CD4-positive, alpha-beta T cell treated with Interleukin-6 for 4 hours (primary cell): ENCODE data around the gene DNMT3L.
"Not testable (repeated sequence)": the region's sequence is repeated elsewhere in the genome, so short reads cannot be mapped to it uniquely, and the experiment has no call there.

Source experiments
- DNase-seq: peaks from one replicate; pipeline ENCODE4 v3.0.0-alpha.2; 2020; ENCODE audit warnings: mixed read lengths

Gene DNMT3L

DNA sequence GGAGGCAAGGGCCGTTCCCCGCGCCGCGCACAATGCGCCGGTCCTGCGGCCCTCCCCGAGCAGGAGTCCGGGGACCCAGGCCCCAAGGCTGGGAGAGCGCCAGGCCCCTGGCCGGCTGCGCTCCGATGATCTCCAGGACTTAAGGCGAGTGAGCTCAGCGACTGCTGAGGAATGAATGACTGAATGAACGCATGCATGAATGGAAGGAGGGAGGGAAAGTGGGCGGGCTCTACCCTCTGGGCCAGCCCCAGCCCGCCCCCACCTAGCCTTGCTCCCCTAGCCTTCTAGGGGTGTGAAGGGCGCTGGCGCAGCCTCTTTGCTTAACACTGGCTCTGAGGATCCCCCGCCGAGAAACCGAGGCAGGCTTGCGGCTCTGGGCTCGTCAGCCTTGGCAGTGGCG lies 20.4 kb downstream of the DNMT3L start:
- DNase-seq: not testable (repeated sequence)

GRCh38 chr21:44240842-44241241 lies 20.9 kb downstream of the DNMT3L start, which contains the start of gene ICOSLG:
Gene ICOSLG, minus strand, starts transcription at chr21:44240943. Its CDS starts 126 bp downstream, at chr21:44240817.
- not testable (repeated sequence) for DNase-seq

DNA sequence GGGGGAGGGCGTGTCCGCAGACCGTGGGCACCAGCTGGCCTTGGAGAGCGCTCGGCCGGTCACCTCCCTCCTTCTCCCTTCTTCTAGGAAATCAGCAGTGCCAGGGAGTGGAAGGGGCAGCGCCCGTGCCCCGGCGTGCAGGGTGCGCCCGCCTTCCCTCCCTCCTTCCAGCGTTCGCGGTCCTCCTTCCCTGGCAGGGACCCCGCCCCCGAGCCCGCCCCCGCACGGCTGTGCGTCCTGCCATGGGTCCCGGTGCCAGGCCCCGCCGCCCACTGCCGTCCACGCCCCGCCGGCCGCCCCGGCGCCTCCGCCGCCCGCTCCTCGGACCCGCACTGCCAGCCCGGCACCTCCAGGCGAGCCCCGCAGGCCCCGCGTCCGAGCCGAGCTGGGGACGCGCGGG lies 21.3 kb downstream of the DNMT3L start:
- not testable (repeated sequence) for DNase-seq

- DNase-seq: not testable (repeated sequence)
Measured at GRCh38 chr21:44229561-44229960, 32.1 kb downstream of the DNMT3L start.

- not testable (repeated sequence) for DNase-seq
Measured at GRCh38 chr21:44228109-44228508, 33.6 kb downstream of the DNMT3L start.

DNA sequence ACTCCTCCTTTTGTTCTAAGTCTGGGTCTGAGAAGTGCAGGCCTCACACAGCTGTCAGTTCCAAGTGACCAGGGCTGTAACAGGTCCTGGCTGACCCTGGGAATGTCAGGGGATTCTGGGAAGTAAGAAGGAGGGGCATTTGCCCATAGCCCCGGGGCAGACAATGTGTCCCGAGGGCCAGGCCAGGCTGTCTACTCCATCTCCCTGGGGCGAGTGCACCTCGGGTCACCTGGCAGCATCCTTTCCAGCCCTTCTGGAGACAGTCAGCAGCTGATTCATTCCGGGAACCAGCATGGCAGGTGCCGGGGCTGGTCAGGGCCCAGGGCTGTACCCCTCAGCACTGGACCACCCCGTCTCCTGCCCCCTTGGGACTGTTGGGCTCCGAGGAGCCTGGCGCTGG lies 34.1 kb downstream of the DNMT3L start:
- not testable (repeated sequence) for DNase-seq

GRCh38 chr21:44225605-44226004 lies 36.1 kb downstream of the DNMT3L start:
- not testable (repeated sequence) for DNase-seq

DNA sequence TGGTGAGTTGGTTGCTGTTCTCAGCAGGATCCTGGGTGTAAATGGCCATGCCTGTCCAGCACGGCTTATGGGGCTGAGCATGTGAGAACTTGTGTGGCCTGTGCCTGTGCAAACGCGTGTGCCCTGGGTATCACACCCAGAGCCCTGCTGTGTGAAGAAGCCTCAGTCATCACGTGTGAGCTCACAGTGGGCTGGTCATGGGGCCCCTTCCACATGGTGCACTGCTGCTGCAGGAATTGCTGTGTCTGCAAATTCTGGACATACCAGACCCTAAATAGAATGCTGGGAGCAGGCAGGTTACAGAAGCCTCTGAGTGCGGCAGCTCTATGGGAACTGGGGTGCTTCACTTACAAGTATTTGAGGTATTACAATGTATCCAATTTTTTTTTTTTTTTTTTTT lies 38.4 kb downstream of the DNMT3L start:
- DNase-seq: not testable (repeated sequence)

DNA sequence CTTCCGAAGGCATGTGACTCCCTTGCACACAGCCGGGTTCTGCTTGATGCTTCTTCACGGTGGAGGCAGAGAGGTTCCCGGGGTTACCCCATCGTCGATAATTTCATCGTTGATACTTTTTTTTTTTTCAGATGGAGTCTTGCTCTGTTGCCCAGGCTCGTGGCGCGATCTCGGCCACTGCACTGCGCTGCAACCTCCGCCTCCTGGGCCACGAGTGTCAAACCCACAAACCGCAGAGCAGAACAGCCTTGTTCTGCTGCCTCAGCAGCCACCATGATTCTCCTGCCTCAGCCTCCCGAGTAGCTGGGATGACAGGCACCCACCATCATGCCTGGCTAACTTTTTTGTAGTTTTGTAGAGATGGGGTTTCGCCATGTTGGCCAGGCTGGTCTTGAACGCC lies 41.0 kb downstream of the DNMT3L start:
- DNase-seq: not testable (repeated sequence)

DNA sequence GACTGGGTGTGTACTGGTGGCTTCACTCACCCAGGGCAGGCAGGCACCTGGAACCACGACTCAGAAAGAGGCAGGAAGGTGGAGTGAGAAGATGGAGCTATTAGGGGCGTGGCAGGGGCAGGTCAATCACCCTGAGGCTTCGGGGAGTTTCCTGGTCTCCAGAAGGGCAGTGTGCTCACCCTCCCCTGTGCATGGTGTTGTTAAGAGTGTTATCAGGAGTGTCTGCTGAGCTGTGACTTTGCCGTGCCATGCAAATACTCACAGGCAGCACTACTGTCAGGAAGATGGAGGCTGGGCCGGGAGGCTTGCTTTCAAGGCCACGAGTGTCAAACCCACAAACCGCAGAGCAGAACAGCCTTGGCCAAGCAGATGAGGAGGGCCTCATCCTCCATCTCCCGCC lies 43.2 kb downstream of the DNMT3L start:
- not testable (repeated sequence) for DNase-seq

DNA sequence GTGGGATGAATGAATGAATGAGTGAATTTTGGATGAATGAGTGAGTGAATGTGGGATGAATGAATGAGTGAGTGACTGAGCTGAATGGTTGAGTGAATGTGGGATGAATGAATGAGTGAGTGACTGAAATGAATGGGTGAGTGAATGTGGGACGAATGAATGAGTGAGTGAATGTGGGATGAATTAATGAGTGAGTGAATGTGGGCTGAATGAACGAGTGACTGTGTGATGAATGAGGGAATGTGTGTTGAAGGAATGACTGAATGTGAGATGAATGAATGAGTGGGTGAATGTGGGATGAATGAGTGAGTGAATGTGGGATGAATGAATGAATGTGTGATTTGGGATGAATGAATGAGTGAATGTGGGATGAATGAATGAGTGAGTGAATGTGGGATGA lies 49.7 kb downstream of the DNMT3L start:
- DNase-seq: not testable (repeated sequence)

GRCh38 chr21:44211574-44211973 lies 50.1 kb downstream of the DNMT3L start:
- DNase-seq: not testable (repeated sequence)

DNA sequence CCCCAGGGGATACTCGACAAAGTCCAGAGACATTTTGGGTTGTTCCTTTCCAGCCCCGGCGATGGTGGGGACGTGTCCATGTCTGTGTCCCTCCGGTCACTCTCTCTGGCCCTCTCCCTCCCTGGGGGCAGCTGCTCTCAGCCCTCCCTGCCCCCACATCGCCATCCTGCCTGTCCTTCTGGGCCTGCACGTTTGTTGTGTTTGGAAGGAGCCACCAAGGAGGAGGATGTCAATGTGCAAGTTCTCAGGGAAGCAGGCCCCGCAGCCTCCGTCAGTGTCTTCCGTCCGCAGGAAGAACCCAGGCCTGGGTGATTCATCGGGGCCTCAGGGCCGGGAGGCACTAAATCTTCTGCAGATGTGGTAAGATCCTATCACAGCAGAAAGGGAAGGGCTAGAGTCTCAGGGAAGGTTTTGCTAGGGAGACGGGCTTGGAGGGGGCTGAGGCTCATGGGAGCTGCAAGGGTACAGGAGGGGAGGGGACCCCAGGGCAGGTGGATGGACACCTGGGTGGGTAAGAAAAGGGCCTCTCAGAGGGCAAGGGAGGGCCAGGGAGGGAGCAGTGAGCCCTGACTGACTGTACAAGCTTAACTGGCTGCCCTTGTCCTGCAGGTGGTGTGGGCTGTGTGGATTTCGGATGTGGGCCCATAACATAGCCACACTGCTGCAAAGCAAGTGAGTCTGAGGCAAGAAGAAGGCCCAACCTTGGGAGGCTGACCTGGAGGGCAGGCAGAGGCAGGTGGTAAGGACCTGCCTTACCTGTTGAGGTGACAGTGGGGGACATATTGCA lies 53.6 kb downstream of the DNMT3L start:
- DNase-seq: not testable (repeated sequence)

DNA sequence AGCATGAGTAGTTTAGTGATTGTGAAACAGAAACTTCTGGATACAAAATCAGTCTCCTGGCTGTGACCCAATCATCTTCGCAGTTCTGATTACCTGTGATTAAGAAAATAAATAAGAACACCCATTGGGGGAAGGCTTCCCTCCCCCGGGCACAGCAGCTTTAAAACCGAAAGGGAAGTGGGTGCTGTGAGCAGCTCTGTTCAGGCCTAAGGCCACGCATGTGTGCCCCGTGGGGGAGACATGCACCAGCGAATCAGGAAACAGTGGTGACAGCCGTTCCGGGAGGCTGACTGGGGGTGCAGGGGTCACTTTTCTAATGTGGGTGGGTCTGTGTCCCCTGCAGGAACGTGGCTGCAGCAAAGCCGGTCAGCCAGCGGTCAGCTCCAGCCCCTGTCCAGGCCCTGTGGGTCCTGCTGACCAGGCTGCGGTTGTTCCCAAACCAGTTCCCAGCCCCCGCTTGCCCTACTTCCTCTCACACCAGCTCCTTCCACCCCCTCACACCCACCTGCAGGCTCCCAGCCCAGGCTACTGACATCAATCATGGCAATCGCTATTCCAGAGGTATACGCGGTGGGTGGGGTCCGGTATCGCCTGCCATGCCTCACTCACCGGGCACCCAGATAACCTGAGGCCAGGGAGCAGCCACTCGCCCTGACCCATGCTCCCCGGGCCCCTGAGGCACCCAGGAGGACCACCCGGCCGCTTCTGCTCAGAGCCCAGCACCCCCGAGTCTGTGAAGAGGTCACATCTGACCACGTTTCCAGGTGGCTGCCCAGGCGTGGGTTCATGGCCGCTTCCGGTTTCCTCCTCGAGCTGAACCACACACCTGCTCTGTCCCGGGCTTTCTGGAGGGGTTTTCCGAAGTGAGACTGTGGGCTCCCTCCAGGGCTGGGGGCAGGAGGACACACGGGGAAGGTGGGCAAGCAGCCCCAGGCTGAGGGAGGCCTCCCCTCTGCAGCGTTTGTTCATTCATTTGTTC lies 54.7 kb downstream of the DNMT3L start:
- DNase-seq: not testable (repeated sequence)

- DNase-seq: not testable (repeated sequence)
Measured at GRCh38 chr21:44206187-44206586, 55.5 kb downstream of the DNMT3L start.

DNA sequence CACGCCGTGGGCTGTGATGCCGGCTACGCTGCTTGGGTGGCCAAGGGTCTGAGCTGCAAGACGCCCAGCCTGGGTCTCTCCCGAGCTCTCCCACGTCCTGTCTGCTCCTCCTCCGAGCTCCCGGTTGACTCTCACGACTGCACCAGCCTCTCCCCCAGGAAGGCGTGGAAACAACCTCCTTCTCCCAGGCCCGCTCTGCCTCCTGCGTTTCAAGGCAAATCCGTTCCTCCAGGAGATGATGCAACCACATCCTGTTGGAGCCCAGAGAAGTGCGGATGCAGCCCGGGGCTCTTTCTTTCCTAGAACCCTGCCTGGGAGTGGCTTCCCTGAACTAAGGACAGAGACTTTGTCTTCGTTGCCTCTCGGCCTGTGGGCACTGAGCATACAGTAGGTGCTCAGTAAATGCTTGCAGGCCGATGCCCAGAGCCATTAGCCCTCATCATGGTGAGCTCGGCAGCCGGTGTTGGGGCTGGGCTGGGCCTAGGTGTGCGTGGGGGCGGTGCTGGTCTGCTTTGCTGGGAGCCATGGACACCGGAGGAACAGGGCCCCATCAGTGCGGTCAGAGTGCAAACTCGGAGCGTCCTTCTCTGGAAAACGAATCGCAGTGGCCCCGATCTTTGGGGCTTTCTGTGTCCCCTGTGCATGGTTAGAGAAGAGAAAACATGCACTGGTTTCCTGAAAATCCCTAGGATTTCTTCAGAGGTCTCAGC lies 59.0 kb downstream of the DNMT3L start:
- DNase-seq: not testable (repeated sequence)

GRCh38 chr21:44199997-44200396 lies 61.7 kb downstream of the DNMT3L start:
- DNase-seq: not testable (repeated sequence)

GRCh38 chr21:44199448-44199847 lies 62.2 kb downstream of the DNMT3L start:
- DNase-seq: no peak

DNA sequence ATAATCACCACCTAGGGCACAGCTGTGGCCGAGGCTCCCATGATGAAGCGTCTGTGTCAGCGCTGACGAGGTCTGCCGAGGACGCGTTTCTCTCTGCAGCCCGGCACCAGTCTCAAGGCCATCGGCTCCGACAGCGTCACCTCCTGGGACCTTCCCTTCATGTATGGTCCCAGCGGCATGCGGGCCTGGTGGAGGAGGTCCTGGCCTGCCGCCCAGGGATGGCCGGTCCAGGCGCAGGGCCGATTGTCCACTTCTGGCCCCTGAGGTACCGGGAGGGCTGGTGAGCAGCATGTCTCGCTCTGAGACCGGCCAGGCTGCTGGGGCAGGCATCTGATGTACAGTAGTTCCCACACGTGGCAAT lies 64.6 kb downstream of the DNMT3L start:
- not testable (repeated sequence) for DNase-seq
